H1 (cell line): ENCODE measurements around the gene BDKRB1. TPM values are rescaled to one million over a fixed set of nuclear protein-coding genes. Genes with fewer than 3 reads are reported as not detected.

ENCODE experiments used
- CTCF ChIA-PET: fragments of 300-600 bp; sonication (Branson Sonifier 250); formaldehyde crosslinking; loops from one replicate; lab custom pipeline; 2021; ENCODE audit not compliant: partially characterized antibody; lab: Charles Lee
- POLR2A ChIA-PET: fragments of 300-600 bp; sonication (Branson Sonifier 250); formaldehyde crosslinking; loops from one replicate; lab custom pipeline; 2021; ENCODE audit warnings: inconsistent platforms; ENCODE audit not compliant: partially characterized antibody; lab: Charles Lee
- DNase-seq, 2 experiments: peaks; one replicate each; pipeline versions ENCODE4 v3.0.0 to v3.0.0-alpha.2; 2010 to 2022; ENCODE audit warnings: low spot score in 2 of 2, low read depth in 1 of 2, mixed read lengths in 1 of 2
- FAIRE-seq: peaks from 2 replicates; lab custom pipeline; 2011; peaks lifted over from hg19 to GRCh38; lab: Jason Lieb, UNC
- H2AFZ ChIP-seq: 2 replicates; pipeline ENCODE4 v1.8.1; 2012; ENCODE audit warnings: low read length, inconsistent platforms
- H2AK5ac ChIP-seq: 2 replicates; pipeline ENCODE4 v1.6.1; 2013; ENCODE audit warnings: low read depth, low read length
- H2BK120ac ChIP-seq: replicated peaks from 2 replicates; pipeline ENCODE3; 2013; ENCODE audit warnings: low read depth, low read length, inconsistent platforms
- H2BK12ac ChIP-seq: 2 replicates; pipeline ENCODE4 v1.6.1; 2013; ENCODE audit warnings: low read depth, low read length
- H2BK15ac ChIP-seq: 2 replicates; pipeline ENCODE4 v1.6.1; 2013; ENCODE audit warnings: low read length
- H2BK20ac ChIP-seq: 2 replicates; pipeline ENCODE4 v1.6.1; 2013; ENCODE audit warnings: low read length
- H2BK5ac ChIP-seq: 2 replicates; pipeline ENCODE4 v1.6.1; 2013; ENCODE audit warnings: low read depth, low read length
- H3K14ac ChIP-seq: 2 replicates; pipeline ENCODE4 v1.6.1; 2013; ENCODE audit warnings: inconsistent platforms; ENCODE audit not compliant: insufficient read length
- H3K18ac ChIP-seq: 2 replicates; pipeline ENCODE4 v1.6.1; 2013; ENCODE audit warnings: low read length; ENCODE audit errors: extremely low read depth
- H3K23ac ChIP-seq: 2 replicates; pipeline ENCODE4 v1.6.1; 2013; ENCODE audit warnings: inconsistent platforms; ENCODE audit not compliant: insufficient read length
- H3K23me2 ChIP-seq: 2 replicates; pipeline ENCODE4 v1.6.1; 2013; ENCODE audit warnings: low read depth, low read length
- H3K27ac ChIP-seq: 2 replicates; pipeline ENCODE4 v1.6.1; 2011; ENCODE audit warnings: low read depth, low read length, inconsistent platforms
- H3K27me3 ChIP-seq, 4 experiments: replicated peaks in 1 of 4; 1 replicate in 1 of 4; 2 replicates in 3 of 4; pipeline versions ENCODE4 v1.6.1 to v1.8.1; 2011 to 2013; ENCODE audit warnings: low read length in 3 of 4, mild to moderate bottlenecking in 3 of 4, inconsistent platforms in 2 of 4, mixed read lengths in 2 of 4, moderate library complexity in 1 of 4; ENCODE audit not compliant: control insufficient read depth in 3 of 4, insufficient read depth in 3 of 4; ENCODE audit errors: extremely low read depth in 1 of 4
- H3K36me3 ChIP-seq, 4 experiments: 2 replicates each; pipeline versions ENCODE4 v1.6.1 to v1.8.1; 2011 to 2013; ENCODE audit warnings: mild to moderate bottlenecking in 4 of 4, low read length in 3 of 4, moderate library complexity in 2 of 4, control low read depth in 1 of 4, inconsistent platforms in 1 of 4; ENCODE audit not compliant: insufficient read depth in 4 of 4, control insufficient read depth in 2 of 4
- H3K4ac ChIP-seq: replicated peaks from 2 replicates; pipeline ENCODE3; 2013; ENCODE audit warnings: low read length, low read depth, mixed read lengths, inconsistent platforms; ENCODE audit not compliant: insufficient read length
- H3K4me1 ChIP-seq, 4 experiments: replicated peaks in 1 of 4; 1 replicate in 1 of 4; 2 replicates in 3 of 4; pipeline versions ENCODE4 v1.6.1 to v1.8.1; 2011 to 2013; ENCODE audit warnings: low read length in 3 of 4, inconsistent platforms in 2 of 4, mixed read lengths in 1 of 4; ENCODE audit not compliant: insufficient read depth in 4 of 4, control insufficient read depth in 3 of 4
- H3K4me2 ChIP-seq, 2 experiments: 2 replicates each; pipeline versions ENCODE4 v1.6.1 to v1.8.1; 2011 to 2013; ENCODE audit warnings: low read depth in 2 of 2, low read length in 2 of 2, control low read depth in 1 of 2, inconsistent platforms in 1 of 2, mild to moderate bottlenecking in 1 of 2; ENCODE audit not compliant: insufficient read depth in 1 of 2
- H3K4me3 ChIP-seq, 4 experiments: fragments of 200-600, 300-600 bp in 1 of 4; sonication (generic), shearing (Covaris generic), sonication (Bioruptor Twin) in 1 of 4; 2 replicates each; pipeline versions ENCODE4 v1.5.1 to v1.8.1; 2011 to 2016; ENCODE audit warnings: low read length in 4 of 4, low read depth in 3 of 4, control low read depth in 2 of 4, inconsistent platforms in 2 of 4, mild to moderate bottlenecking in 2 of 4, mixed read lengths in 1 of 4, moderate library complexity in 1 of 4; ENCODE audit not compliant: insufficient read depth in 2 of 4; ENCODE audit errors: extremely low read depth in 1 of 4
- H3K56ac ChIP-seq: replicated peaks from 2 replicates; pipeline ENCODE3; 2013; ENCODE audit warnings: low read depth, mild to moderate bottlenecking, mixed read lengths, low read length, inconsistent platforms; ENCODE audit not compliant: insufficient read length
- H3K79me1 ChIP-seq: 2 replicates; pipeline ENCODE4 v1.6.1; 2013; ENCODE audit warnings: low read depth, low read length, control low read depth
- H3K79me2 ChIP-seq, 2 experiments: 2 replicates each; pipeline versions ENCODE4 v1.6.1 to v1.8.1; 2012 to 2013; ENCODE audit warnings: low read length in 2 of 2, mild to moderate bottlenecking in 2 of 2, inconsistent platforms in 1 of 2; ENCODE audit not compliant: insufficient read depth in 2 of 2, control insufficient read depth in 1 of 2
- H3K9ac ChIP-seq, 4 experiments: replicated peaks in 1 of 4; 1 replicate in 1 of 4; 2 replicates in 3 of 4; pipeline versions ENCODE4 v1.6.1 to v1.8.1; 2011 to 2013; ENCODE audit warnings: low read depth in 3 of 4, low read length in 3 of 4, control low read depth in 2 of 4, mild to moderate bottlenecking in 2 of 4, moderate library complexity in 2 of 4, inconsistent platforms in 1 of 4; ENCODE audit errors: extremely low read depth in 1 of 4
- H3K9me3 ChIP-seq, 2 experiments: 2 replicates each; pipeline versions ENCODE4 v1.6.1 to v1.8.1; 2012 to 2013; ENCODE audit warnings: mild to moderate bottlenecking in 2 of 2, moderate library complexity in 2 of 2, control low read depth in 1 of 2, inconsistent platforms in 1 of 2, low read depth in 1 of 2, low read length in 1 of 2, mixed read lengths in 1 of 2; ENCODE audit not compliant: insufficient read depth in 2 of 2
- H4K20me1 ChIP-seq, 2 experiments: replicated peaks in 1 of 2; 2 replicates each; pipeline versions ENCODE3 to v1.8.1; 2011 to 2013; ENCODE audit warnings: inconsistent platforms in 2 of 2, low read length in 2 of 2, mild to moderate bottlenecking in 1 of 2; ENCODE audit not compliant: insufficient read depth in 2 of 2, control insufficient read depth in 1 of 2
- H4K5ac ChIP-seq: 2 replicates; pipeline ENCODE4 v1.6.1; 2013; ENCODE audit warnings: low read length, low read depth, mixed read lengths, inconsistent platforms; ENCODE audit not compliant: insufficient read length
- H4K8ac ChIP-seq: 2 replicates; pipeline ENCODE4 v1.8.0; 2013; ENCODE audit warnings: mild to moderate bottlenecking, moderate library complexity, low read length, inconsistent platforms; ENCODE audit not compliant: insufficient read depth; ENCODE audit errors: extremely low read depth
- H4K91ac ChIP-seq: replicated peaks from 2 replicates; pipeline ENCODE3; 2013; ENCODE audit warnings: low read length, mixed read lengths, inconsistent platforms; ENCODE audit not compliant: insufficient read length
- BCL11A ChIP-seq, 2 experiments: IDR thresholded peaks; one replicate each; pipeline ENCODE4 v1.6.1; 2011; ENCODE audit warnings: low read depth in 2 of 2, low read length in 2 of 2, mild to moderate bottlenecking in 2 of 2
- CHD1 ChIP-seq: IDR thresholded peaks from 2 replicates; pipeline ENCODE4 v1.6.1; 2012; ENCODE audit warnings: low read depth, low read length, improper control_type of control experiment
- CREB1 ChIP-seq: IDR thresholded peaks from 2 replicates; pipeline ENCODE4 v1.6.1; 2012; ENCODE audit warnings: inconsistent platforms
- EZH2 ChIP-seq: fragments of 200-600 bp; sonication (generic); IDR thresholded peaks from 2 replicates; pipeline ENCODE4 v1.7.1; 2012; ENCODE audit warnings: low read depth, mild to moderate bottlenecking, moderate library complexity, low read length, inconsistent platforms; ENCODE audit not compliant: severe bottlenecking
- GABPA ChIP-seq: IDR thresholded peaks from 2 replicates; pipeline ENCODE4 v1.6.1; 2011; ENCODE audit warnings: mild to moderate bottlenecking, low read length, moderate library complexity, borderline replicate concordance; ENCODE audit not compliant: insufficient read depth
- NRF1 ChIP-seq: IDR thresholded peaks from 2 replicates; pipeline ENCODE4 v1.6.1; 2011; ENCODE audit warnings: mild to moderate bottlenecking, low read depth, low read length, improper control_type of control experiment
- POLR2A ChIP-seq, 2 experiments: IDR thresholded peaks; 1 replicate in 1 of 2; 2 replicates in 1 of 2; pipeline ENCODE4 v1.6.1; 2011; ENCODE audit warnings: low read depth in 2 of 2, low read length in 2 of 2, mild to moderate bottlenecking in 2 of 2; ENCODE audit errors: control extremely low read depth in 1 of 2
- RAD21 ChIP-seq, 2 experiments: IDR thresholded peaks in 1 of 2; conservative IDR thresholded peaks in 1 of 2; 2 replicates each; pipeline ENCODE4 v1.6.1; 2011; ENCODE audit warnings: low read depth in 2 of 2, low read length in 2 of 2, improper control_type of control experiment in 1 of 2, inconsistent platforms in 1 of 2, mild to moderate bottlenecking in 1 of 2, moderate library complexity in 1 of 2
- RNF2 ChIP-seq: fragments of 200-900, 300-1000 bp; sonication (generic); IDR thresholded peaks from 2 replicates; pipeline ENCODE4 v1.7.1; 2016; ENCODE audit warnings: borderline replicate concordance, low read depth, mild to moderate bottlenecking, antibody characterized with exemption, low read length; ENCODE audit not compliant: poor library complexity, severe bottlenecking; ENCODE audit errors: missing control alignments
- SIRT6 ChIP-seq: IDR thresholded peaks from one replicate; pipeline ENCODE4 v1.7.1; 2012; ENCODE audit warnings: low read length, inconsistent platforms
- TAF1 ChIP-seq: IDR thresholded peaks from 2 replicates; pipeline ENCODE4 v1.6.1; 2011; ENCODE audit warnings: mild to moderate bottlenecking, low read depth, low read length
- TCF12 ChIP-seq: IDR thresholded peaks from 2 replicates; pipeline ENCODE4 v1.6.1; 2011; ENCODE audit warnings: low read depth, mild to moderate bottlenecking, low read length
- TEAD4 ChIP-seq: IDR thresholded peaks from 2 replicates; pipeline ENCODE4 v1.6.1; 2012; ENCODE audit warnings: low read depth, low read length, inconsistent platforms, mixed read lengths
- YY1 ChIP-seq: IDR thresholded peaks from 2 replicates; pipeline ENCODE4 v1.6.1; 2011; ENCODE audit warnings: low read depth, mild to moderate bottlenecking, low read length
- ZNF274 ChIP-seq: IDR thresholded peaks from 2 replicates; pipeline ENCODE4 v1.7.0; 2012; ENCODE audit warnings: low read length, borderline replicate concordance; ENCODE audit errors: extremely low read depth
- whole genome bisulfite sequencing, 2 experiments: shearing (Covaris generic) in 1 of 2; methylation state at CpG; one replicate each; pipeline versions ENCODE4 v1.1.6 to v1.1.7; 2013 to 2015; ENCODE audit warnings: low lambda C conversion rate in 2 of 2, mixed read lengths in 2 of 2, inconsistent platforms in 1 of 2, low coverage in 1 of 2, missing lambda C conversion rate in 1 of 2; ENCODE audit not compliant: insufficient replicate concordance in 2 of 2, insufficient coverage in 1 of 2, insufficient read length in 1 of 2; ENCODE audit errors: extremely low coverage in 1 of 2, missing lambda C conversion rate in 1 of 2; 5-methylcytosine and 5-hydroxymethylcytosine counted together
- polyA plus RNA-seq, 7 experiments: library from polyadenylated mRNA; depleted of rRNA in 3 of 7; stranded (reverse) in 5 of 7; unstranded in 2 of 7; fragments of >200 nt in 5 of 7; fragments of 200-250 nt in 2 of 7; gene quantifications; 1 replicate in 5 of 7; 2 replicates in 1 of 7; 4 replicates in 1 of 7; pipeline versions ENCODE4 v1.2.1 to v1.2.3, GENCODE V29; 2011 to 2013; ENCODE audit warnings: missing spikeins in 2 of 7, mixed read lengths in 2 of 7
- total RNA-seq: library from RNA; stranded (reverse); fragmentation: NEBNext Ultra II Directional; extraction: Animal tissue kit (Norgen Biotek cat#: 25700); gene quantifications from 2 replicates; pipeline ENCODE4 v1.2.1, GENCODE V29; 2021

Gene BDKRB1
- total and polyA plus RNA-seq, 2 of the 8 experiments (the other 6 are each of a cell fraction or from before 2014, with no cell fraction given) = 0.27 TPM; not detected in 1

DNA sequence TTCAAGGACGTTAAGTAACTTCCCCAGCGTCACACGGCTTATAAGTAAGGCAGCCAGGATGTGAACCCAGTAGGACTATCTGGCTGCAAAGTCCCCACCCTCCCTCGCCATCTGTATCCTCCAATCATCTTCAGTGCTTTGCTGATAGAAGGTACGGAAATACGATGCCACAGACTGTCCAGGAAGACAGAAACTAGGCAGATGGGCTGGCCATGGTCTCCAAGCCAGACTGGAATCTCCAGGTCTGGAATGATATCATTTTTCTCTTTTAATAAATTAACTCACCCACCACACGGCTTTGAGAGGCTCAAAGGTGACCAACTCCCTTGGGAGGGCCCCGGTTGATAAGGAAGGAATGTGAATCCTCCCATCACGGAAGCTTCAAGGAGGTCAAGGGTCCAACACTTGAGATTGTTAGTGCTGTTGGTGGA is 16.3 kb upstream of the BDKRB1 start:
- Histone ChIP-seq H4K5ac (no peak overlapping the region), H3K9me3 (peaks cover 3 to 16% of the 10 kb centered on the region in 2 experiments; a peak in 3 of 4 replicates), H3K79me1 (no peaks in the 10 kb centered on the region), H3K9ac (no peak overlapping the region), H3K4me3 (no peak overlapping the region), H2BK120ac (no peak overlapping the region), H3K27me3 (no peaks in the 10 kb centered on the region), H4K20me1 (no peaks in the 10 kb centered on the region), H3K56ac (no peak overlapping the region), H2BK12ac (no peak overlapping the region), H3K23me2 (0 out of 2 replicates have a peak, but pooled peaks cover 2% of the 10 kb centered on the region), H2BK5ac (no peak overlapping the region), H2BK15ac (no peak overlapping the region), H3K4ac (no peak overlapping the region), H3K79me2 (no peaks in the 10 kb centered on the region), H2AFZ (no peak overlapping the region), H4K91ac (no peak overlapping the region), H2AK5ac (no peak overlapping the region), H3K14ac (no peak overlapping the region), H3K27ac (no peak overlapping the region), H4K8ac (no peak overlapping the region), H3K4me1 (peaks cover 0 to 5% (median 0%) of the 10 kb centered on the region in 4 experiments; a peak in 1 of 7 replicates), H3K23ac (no peak overlapping the region), H3K4me2 (no peak overlapping the region), H2BK20ac (0 out of 2 replicates have a peak overlapping the region, but pooled peaks have one; percentile 40), H3K18ac (no peak overlapping the region), H3K36me3 (no peaks in the 10 kb centered on the region)
- FAIRE-seq = no peak
- POLR2A ChIA-PET = no interaction called here
- WGBS, 2 experiments = 88% methylated on average over 9 of the region's 9 CpGs; no CpG with 5 or more reads in 1 of the 2 experiments
- no peak for DNase-seq
- CTCF ChIA-PET = interaction anchor here (1.0 kb wide), 1 partner anchor 25 kb away, joined by 3 read pairs; no protein-coding TSS in a partner anchor
- no peak for TF ChIP-seq CREB1
- no peak for TF ChIP-seq TAF1
- no peak for TF ChIP-seq RNF2
- TF ChIP-seq EZH2 = no peak
- TF ChIP-seq TCF12 = no peak
- TF ChIP-seq BCL11A (IDR thresholded peaks at IDR 0.05; ENCODE audit: low read depth in 2 of 2, low read length in 2 of 2) = no peak
- no peak for TF ChIP-seq ZNF274
- TF ChIP-seq CHD1 = no peak
- no peak for TF ChIP-seq GABPA
- TF ChIP-seq YY1 = no peak
- TF ChIP-seq POLR2A (IDR thresholded peaks at IDR 0.05; ENCODE audit: control extremely low read depth in 1 of 2, low read depth in 2 of 2, low read length in 2 of 2) = no peak
- TF ChIP-seq TEAD4 = no peak
- TF ChIP-seq NRF1 = no peak
- no peak for TF ChIP-seq RAD21 (IDR thresholded peaks at IDR 0.05 in 1 of 2, conservative IDR thresholded peaks at IDR 0.05 in 1 of 2; ENCODE audit: low read depth in 2 of 2, low read length in 2 of 2)
- no peak for TF ChIP-seq SIRT6
